Neural cell (in vitro differentiated cells): Measurements from ENCODE around the gene CHD6. TPM values are rescaled to one million over a fixed set of nuclear protein-coding genes. Genes with fewer than 3 reads are reported as not detected.

Source experiments
- H2AFZ ChIP-seq: fragments of 200-600, 300-800 bp; sonication (generic), shearing (Covaris generic); 2 replicates; pipeline ENCODE4 v1.6.0; 2014; ENCODE audit warnings: low read depth, mild to moderate bottlenecking, antibody characterized with exemption, low read length, moderate library complexity
- H3F3A ChIP-seq: fragments of 200-600 bp; shearing (Covaris generic); 2 replicates; pipeline ENCODE4 v1.6.1; 2016; ENCODE audit warnings: mild to moderate bottlenecking, moderate library complexity, mixed read lengths, antibody characterized with exemption, low read length; ENCODE audit not compliant: insufficient read depth, poor library complexity, severe bottlenecking
- H3K27ac ChIP-seq: fragments of 200-600, 300-800 bp; sonication (generic), shearing (Covaris generic); 2 replicates; pipeline ENCODE4 v1.5.1; 2014; ENCODE audit warnings: mild to moderate bottlenecking, low read length, moderate library complexity
- H3K27me3 ChIP-seq: fragments of 300-800, 200-600 bp; sonication (generic), shearing (Covaris generic); 2 replicates; pipeline ENCODE4 v1.6.0; 2014; ENCODE audit warnings: mild to moderate bottlenecking, low read depth, low read length, moderate library complexity; ENCODE audit not compliant: insufficient read depth
- H3K36me3 ChIP-seq: fragments of 300-800, 200-600 bp; sonication (generic), shearing (Covaris generic); 2 replicates; pipeline ENCODE4 v1.5.1; 2014; ENCODE audit warnings: mild to moderate bottlenecking, antibody characterized with exemption, low read length, moderate library complexity; ENCODE audit not compliant: insufficient read depth
- H3K4me2 ChIP-seq: fragments of 300-800, 200-600 bp; sonication (generic), shearing (Covaris generic); 2 replicates; pipeline ENCODE4 v1.6.0; 2014; ENCODE audit warnings: mild to moderate bottlenecking, low read length
- H3K4me3 ChIP-seq: fragments of 300-800, 200-600 bp; sonication (generic), shearing (Covaris generic); 2 replicates; pipeline ENCODE4 v1.5.1; 2014; ENCODE audit warnings: mild to moderate bottlenecking, low read length, moderate library complexity
- H3K79me2 ChIP-seq: fragments of 200-600 bp; shearing (Covaris generic); replicated peaks from 2 replicates; pipeline ENCODE4 v1.6.0; 2014; ENCODE audit warnings: mild to moderate bottlenecking, low read length, moderate library complexity; ENCODE audit not compliant: insufficient read depth
- H3K9ac ChIP-seq: fragments of 300-800, 200-600 bp; sonication (generic), shearing (Covaris generic); 2 replicates; pipeline ENCODE4 v1.6.1; 2016; ENCODE audit warnings: mild to moderate bottlenecking, low read length, mixed read lengths
- H3K9me2 ChIP-seq: fragments of 200-600 bp; shearing (Covaris generic); 2 replicates; pipeline ENCODE4 v1.6.1; 2016; ENCODE audit warnings: mild to moderate bottlenecking, low read length, mixed read lengths; ENCODE audit not compliant: insufficient read depth
- H3K9me3 ChIP-seq: fragments of 200-600, 300-800 bp; sonication (generic), shearing (Covaris generic); 2 replicates; pipeline ENCODE4 v1.6.1; 2016; ENCODE audit warnings: mild to moderate bottlenecking, mixed run types, low read length, moderate library complexity, mixed read lengths
- H4K20me1 ChIP-seq: fragments of 200-600 bp; shearing (Covaris generic); 2 replicates; pipeline ENCODE4 v1.6.1; 2016; ENCODE audit warnings: mild to moderate bottlenecking, mixed run types; ENCODE audit not compliant: insufficient read depth
- EP300 ChIP-seq: fragments of 450-650 bp; conservative IDR thresholded peaks from 2 replicates; pipeline ENCODE4 v1.6.1; 2014; ENCODE audit warnings: antibody characterized with exemption, mild to moderate bottlenecking, moderate library complexity; ENCODE audit not compliant: poor library complexity, severe bottlenecking
- EZH2 ChIP-seq: fragments of 200-600, 300-800 bp; shearing (Covaris generic), sonication (generic); IDR thresholded peaks from 2 replicates; pipeline ENCODE4 v1.6.1; 2014; ENCODE audit warnings: antibody characterized with exemption, low read length, borderline replicate concordance, mild to moderate bottlenecking; ENCODE audit not compliant: insufficient read depth, poor library complexity, severe bottlenecking
- MXI1 ChIP-seq: fragments of 450-650 bp; conservative IDR thresholded peaks from 2 replicates; pipeline ENCODE4 v1.6.1; 2014; ENCODE audit warnings: antibody characterized with exemption, mild to moderate bottlenecking; ENCODE audit not compliant: poor library complexity, severe bottlenecking
- POLR2AphosphoS5 ChIP-seq: IDR thresholded peaks from 2 replicates; pipeline ENCODE4 v1.6.1; 2012
- RAD21 ChIP-seq: fragments of 450-650 bp; conservative IDR thresholded peaks from 2 replicates; pipeline ENCODE4 v1.6.1; 2014; ENCODE audit warnings: antibody characterized with exemption, mild to moderate bottlenecking, moderate library complexity
- REST ChIP-seq: IDR thresholded peaks from 2 replicates; pipeline ENCODE4 v1.6.1; 2012; ENCODE audit warnings: borderline replicate concordance
- SMC3 ChIP-seq: fragments of 450-650 bp; conservative IDR thresholded peaks from 2 replicates; pipeline ENCODE4 v1.6.1; 2014; ENCODE audit warnings: antibody characterized with exemption, mild to moderate bottlenecking, moderate library complexity; ENCODE audit not compliant: poor library complexity
- TAF1 ChIP-seq: IDR thresholded peaks from 2 replicates; pipeline ENCODE4 v1.6.1; 2012; ENCODE audit warnings: low read depth
- polyA plus RNA-seq: library from polyadenylated mRNA; depleted of rRNA; stranded (reverse); fragments of >200 nt; gene quantifications from 2 replicates; pipeline ENCODE4 v1.2.3, GENCODE V29; 2014
- TF ChIP-seq, protein P1 (sequence below): fragments of 450-650 bp; IDR thresholded peaks from 2 replicates; pipeline ENCODE4 v1.5.1; 2014; ENCODE audit warnings: antibody characterized with exemption, mild to moderate bottlenecking, moderate library complexity; ENCODE audit not compliant: poor library complexity, severe bottlenecking

Gene CHD6
- polyA plus RNA-seq, 1 donor from 2014 or later: 22.9 TPM

- H3K27ac ChIP-seq: no peak overlapping the region
- H3F3A ChIP-seq: no peaks in the 10 kb centered on the region
- TF ChIP-seq RAD21: no peak
- no peak for TF ChIP-seq EZH2
- TF ChIP-seq SMC3: no peak
- TF ChIP-seq MXI1: no peak
- TF ChIP-seq EP300: no peak
- no peak for TF ChIP-seq TAF1
- no peak for TF ChIP-seq POLR2AphosphoS5
- TF ChIP-seq, protein P1, sequence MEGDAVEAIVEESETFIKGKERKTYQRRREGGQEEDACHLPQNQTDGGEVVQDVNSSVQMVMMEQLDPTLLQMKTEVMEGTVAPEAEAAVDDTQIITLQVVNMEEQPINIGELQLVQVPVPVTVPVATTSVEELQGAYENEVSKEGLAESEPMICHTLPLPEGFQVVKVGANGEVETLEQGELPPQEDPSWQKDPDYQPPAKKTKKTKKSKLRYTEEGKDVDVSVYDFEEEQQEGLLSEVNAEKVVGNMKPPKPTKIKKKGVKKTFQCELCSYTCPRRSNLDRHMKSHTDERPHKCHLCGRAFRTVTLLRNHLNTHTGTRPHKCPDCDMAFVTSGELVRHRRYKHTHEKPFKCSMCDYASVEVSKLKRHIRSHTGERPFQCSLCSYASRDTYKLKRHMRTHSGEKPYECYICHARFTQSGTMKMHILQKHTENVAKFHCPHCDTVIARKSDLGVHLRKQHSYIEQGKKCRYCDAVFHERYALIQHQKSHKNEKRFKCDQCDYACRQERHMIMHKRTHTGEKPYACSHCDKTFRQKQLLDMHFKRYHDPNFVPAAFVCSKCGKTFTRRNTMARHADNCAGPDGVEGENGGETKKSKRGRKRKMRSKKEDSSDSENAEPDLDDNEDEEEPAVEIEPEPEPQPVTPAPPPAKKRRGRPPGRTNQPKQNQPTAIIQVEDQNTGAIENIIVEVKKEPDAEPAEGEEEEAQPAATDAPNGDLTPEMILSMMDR: no peak
- TF ChIP-seq REST: no peak
- H2AFZ ChIP-seq: no peak overlapping the region
- peaks cover under 1% of the 10 kb centered on the region for H3K36me3 ChIP-seq
- peaks cover 5% of the 10 kb centered on the region for H3K9me3 ChIP-seq
- no peak overlapping the region for H3K9ac ChIP-seq
- no peak overlapping the region for H3K4me3 ChIP-seq
- no peak overlapping the region for H3K4me2 ChIP-seq
- no peaks in the 10 kb centered on the region for H3K79me2 ChIP-seq
- H3K9me2 ChIP-seq: no peaks in the 10 kb centered on the region
- no peaks in the 10 kb centered on the region for H3K27me3 ChIP-seq
- no peaks in the 10 kb centered on the region for H4K20me1 ChIP-seq
Measured at GRCh38 chr20:41458761-41459160, 159.4 kb downstream of the CHD6 start.

DNA sequence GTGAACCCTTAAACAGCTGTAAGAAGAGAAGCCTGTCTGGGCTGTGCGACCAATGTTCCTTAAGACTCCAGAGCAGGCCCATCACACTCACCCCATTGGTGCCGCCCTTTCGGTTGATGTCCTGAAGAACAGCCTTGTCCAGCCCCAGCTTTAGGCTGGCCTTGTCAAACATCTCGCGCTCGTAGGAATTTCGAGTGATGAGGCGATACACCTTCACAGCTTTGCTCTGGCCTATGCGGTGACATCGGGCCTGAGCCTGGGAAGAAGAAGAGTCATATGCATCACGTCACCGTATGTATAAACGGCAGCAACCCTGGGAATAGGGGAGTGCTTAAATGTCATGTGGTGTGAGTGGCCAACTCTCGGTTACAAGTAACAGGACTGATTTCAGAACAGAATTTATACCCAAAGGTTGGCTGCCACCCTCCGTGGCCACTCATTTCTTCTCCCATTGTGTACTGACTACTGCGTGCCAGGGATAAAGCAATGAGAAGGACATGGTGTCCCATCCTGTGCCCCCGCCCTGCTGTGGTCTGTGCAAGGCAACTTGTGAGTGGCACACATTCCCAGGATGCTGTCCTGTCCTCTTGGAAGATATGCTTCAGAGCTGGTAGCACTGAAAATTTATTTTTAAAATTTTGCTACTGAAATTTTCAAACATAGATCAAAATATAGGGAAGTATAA, 160.9 kb downstream of the CHD6 start:
- H3K79me2 ChIP-seq: no peaks in the 10 kb centered on the region
- no peak overlapping the region for H3K9ac ChIP-seq
- H3K9me2 ChIP-seq: no peaks in the 10 kb centered on the region
- no peak overlapping the region for H3K4me3 ChIP-seq
- H3K9me3 ChIP-seq: peaks cover 5% of the 10 kb centered on the region
- H3K4me2 ChIP-seq: no peak overlapping the region
- H3K27ac ChIP-seq: no peak overlapping the region
- no peak overlapping the region for H2AFZ ChIP-seq
- no peaks in the 10 kb centered on the region for H4K20me1 ChIP-seq
- H3K36me3 ChIP-seq: peaks cover 5% of the 10 kb centered on the region
- H3K27me3 ChIP-seq: no peaks in the 10 kb centered on the region
- H3F3A ChIP-seq: no peaks in the 10 kb centered on the region
- TF ChIP-seq EP300 (no peak), EZH2 (no peak), RAD21 (no peak), MXI1 (no peak), REST (no peak), TAF1 (no peak), POLR2AphosphoS5 (no peak), SMC3 (no peak)
- TF ChIP-seq, protein P1: no peak
